ENCODE results near the gene OSGEP.
A peak's percentile ranks its signal among the peaks of the same experiment; 100 is the strongest.

The OSGEP gene

DNA sequence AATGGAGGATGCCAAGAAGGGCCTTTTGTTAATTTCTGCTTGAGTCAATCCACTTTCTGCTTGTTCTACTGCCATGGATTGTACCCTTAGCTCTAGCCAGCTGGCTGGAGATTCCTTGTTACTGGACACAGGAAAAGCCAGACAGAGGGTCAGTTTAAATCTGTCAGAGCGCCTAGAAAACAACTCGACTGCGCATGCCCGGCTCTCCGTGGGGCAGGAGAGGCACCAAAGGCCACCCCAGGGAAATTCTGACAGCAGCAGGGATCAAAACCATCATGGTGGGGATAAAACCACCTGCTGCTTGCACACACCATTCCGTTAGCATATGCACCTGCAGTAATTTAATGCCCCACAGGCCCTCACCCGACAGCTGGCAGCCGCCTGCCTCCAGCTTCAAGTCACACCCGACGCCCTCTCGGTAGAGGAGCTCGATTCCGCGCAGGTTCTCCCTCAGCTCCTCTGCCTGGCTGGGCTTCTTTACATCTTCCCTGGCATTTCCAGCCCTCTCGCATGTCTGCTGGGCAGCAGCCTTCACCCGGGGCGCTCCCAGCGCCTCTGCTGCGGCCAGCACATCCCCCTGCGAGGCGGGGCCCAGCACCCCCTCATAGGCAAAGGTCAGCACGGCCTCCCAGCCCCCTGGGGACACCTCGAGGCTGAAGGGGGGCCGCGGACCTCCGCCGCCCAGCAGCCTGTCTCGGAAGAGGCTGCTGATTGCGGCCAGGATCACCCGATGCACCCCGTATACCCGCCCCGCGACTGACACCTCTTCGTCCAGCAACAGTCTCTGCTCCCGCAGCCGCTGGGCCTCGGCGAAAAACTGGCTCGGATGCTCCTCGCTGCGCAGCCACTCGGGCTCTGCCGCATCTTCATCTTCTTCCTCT is 19.7 kb downstream of the OSGEP start:
- no peak for DNase-seq (ENCODE audit: extremely low read depth in 1 of 2, low read depth in 1 of 2)

DNA sequence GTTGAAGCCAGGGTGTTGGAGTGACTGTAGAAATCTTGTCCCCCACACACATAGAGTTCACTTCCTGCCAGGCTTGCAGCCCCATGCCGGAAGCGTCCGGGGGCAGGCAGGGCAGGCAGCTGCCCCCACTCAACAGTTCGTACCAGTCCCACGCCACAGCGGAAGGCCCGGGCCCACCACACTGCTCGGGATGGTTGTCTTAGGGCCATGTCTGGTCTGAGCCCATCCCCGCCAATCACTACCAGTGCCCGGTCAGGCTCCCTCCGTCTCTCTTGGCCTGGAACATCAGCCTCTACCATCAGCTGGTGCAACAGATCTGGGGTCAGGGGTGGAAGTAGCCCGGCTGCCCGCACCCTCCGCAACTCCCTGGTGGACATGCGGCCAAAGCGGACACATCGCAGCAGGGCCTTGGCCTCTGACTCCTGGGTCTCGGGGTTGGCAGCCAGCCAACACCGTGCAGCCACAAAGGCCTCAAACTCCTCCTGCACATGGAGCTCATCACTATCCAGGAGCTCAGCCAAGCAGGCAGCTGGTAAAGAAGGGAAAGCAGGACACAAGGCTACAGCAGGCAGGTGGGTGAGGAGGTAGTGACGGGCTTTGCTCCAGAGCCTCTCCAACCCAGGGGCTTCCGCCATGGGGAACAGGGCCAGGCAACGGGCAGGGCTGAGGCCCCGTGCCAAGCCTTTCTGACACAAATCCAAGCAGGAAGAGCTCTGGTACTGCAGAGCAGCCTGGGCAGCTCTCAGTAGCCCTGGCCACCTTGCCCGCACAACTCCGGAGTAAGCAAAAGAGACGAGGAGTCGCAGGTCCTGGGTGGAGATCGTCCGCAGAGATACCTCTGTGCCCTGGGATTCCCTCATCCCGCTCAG is 24.6 kb downstream of the OSGEP start:
- DNase-seq (ENCODE audit: extremely low read depth in 1 of 2, low read depth in 1 of 2): no peak

DNA sequence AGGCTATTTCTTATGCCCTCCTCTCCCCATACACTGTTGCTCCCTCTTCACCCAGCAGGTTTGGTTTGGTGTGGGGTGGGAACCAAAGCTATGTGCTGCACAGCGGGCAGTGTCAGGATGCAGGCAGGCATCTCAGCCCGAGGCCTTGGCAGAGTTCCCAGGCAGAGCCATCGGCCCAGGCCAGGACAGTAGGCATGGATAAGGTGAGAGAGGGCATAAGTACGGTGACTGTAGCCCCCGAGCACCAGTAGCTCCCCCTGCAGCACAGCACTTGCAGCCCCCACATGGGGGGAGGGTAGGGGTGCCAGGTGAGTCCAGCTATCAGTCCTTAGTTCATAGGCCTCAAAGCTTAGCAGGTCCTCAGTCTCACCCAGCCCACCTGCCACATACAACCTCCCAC is 25.8 kb downstream of the OSGEP start:
- no peak for DNase-seq (ENCODE audit: extremely low read depth in 1 of 2, low read depth in 1 of 2)

DNA sequence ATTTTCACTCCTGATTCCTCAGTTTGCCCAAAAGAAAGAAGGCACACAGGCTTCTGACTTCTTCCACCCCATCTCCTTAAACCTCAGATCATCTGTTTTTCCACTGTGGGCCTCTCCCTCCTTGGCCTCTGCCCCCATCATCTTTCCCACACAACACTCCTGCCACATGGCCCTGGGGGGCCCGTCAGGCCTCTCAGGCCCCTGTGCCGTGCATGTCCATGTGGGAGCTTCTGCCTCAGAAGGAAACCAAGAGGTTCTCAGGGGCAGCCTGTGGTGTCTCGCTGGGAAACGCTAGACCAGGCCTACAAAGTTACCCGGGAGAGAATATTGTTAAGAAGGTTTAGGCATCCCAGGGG is 26.6 kb downstream of the OSGEP start:
- DNase-seq (ENCODE audit: extremely low read depth in 1 of 2, low read depth in 1 of 2): no peak

DNA sequence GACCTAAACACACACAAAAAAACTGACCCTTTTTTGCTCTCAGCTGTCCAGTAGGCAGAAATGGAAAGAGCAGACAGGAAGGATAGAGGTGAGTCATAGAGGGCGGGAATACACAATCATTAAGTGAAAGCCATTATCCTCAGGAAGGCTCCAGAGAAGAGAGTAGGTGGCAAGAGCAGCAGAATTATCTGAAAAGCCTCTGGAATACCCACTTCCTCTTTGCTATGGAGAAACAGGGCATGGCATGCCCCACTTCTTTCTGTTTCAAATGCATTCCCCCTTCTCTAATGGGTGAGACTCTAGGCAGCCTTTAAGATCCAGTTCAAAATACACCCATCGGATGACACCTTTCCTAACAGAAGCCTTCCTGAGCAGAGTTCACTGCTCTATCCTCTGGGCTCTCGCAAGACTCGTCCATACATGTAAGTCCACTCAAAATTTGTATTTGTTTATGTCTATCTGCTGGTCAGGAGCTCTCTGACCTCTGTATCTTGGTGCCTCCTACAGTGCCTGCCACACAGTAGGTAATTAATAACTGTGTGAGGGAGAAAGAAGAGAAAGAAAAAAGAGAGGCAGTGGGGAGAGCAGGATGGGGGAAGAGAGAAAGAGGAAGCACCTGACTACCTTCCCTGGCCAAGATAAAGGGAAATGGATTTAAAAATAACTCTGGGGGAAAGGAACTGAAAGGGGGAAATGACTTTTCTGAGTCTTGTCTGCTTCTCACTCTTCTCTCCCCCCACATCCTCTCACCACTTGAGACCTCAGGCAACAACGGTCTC is 27.2 kb downstream of the OSGEP start:
- no peak for DNase-seq (ENCODE audit: extremely low read depth in 1 of 2, low read depth in 1 of 2)

DNA sequence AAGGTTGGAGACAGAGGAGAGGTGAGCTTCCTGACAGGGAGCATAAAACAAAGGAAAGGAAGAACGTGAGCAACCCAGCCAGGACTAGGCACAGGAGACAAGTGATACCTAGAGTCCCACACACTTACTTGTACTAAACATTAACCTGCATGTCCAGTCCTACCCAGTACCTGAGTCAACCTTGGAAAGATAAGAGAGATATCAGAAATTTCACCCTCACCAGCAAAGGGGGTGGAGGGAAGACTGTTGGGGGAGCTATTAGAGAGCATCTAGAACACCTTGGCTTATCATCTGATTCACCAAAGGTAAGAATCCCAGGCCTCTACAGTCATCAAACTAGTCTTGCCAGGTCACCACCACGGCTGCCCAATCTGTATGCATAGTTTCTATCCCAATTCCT is 29.8 kb downstream of the OSGEP start:
- no peak for DNase-seq (ENCODE audit: extremely low read depth in 1 of 2, low read depth in 1 of 2)

DNA sequence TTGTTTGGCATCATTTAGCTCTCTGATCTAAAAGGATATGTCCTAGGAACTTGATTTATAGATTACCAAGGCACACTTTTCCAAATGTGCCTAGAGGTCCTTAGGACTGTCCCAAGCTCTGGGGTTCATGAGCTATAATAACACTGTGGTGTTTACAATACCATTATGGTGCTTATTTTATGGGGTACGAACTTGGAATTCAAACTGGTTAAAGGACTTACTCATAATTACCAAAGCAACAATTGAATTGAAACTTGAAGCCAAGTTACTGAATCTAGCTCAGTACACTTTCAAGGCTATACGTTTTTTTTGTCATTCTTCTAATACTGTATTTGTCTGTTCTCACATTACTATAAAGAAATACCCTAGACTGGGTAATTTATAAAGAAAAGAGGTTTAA is 31.7 kb downstream of the OSGEP start:
- DNase-seq (ENCODE audit: extremely low read depth in 1 of 2, low read depth in 1 of 2): no peak

DNA sequence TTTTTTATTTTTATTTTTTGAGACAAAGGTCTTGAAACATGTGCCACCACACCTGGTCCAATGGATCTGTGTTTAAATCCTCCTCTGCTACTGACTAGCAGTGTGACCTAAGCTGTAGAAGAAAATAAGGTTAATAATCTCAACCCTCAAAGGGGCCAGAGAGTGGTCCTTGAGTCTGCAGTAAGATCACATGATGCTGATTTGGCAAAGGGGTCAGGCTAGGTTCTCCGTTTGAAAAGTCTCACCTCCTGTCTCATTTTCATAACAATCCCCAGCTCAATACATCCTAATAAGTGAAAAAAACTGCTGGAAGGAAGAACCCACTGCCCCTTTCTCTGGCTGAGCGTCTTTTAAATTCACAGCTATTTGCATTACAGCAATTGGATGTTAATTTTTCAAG is 33.3 kb downstream of the OSGEP start:
- DNase-seq (ENCODE audit: extremely low read depth in 1 of 2, low read depth in 1 of 2): no peak

DNA sequence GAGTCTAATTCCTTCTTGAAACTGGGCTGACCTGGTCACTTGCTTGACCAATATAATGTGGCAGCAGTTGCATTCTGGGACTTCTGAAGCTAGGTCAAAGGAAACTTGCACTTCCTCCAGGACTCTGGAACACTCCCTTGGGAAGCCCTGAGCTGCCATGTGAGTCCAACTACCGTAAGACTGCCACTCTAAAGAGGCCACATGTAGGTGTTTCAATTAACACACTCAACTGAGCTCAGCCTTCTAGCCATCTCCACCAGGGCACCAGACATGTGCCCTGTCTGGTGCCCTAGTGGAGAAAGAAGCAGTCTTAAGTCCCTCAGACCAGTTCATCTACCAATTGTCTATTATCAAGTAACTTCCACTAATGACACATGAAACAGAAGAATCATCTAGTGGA is 35.2 kb downstream of the OSGEP start:
- DNase-seq (ENCODE audit: extremely low read depth in 1 of 2, low read depth in 1 of 2): no peak

DNA sequence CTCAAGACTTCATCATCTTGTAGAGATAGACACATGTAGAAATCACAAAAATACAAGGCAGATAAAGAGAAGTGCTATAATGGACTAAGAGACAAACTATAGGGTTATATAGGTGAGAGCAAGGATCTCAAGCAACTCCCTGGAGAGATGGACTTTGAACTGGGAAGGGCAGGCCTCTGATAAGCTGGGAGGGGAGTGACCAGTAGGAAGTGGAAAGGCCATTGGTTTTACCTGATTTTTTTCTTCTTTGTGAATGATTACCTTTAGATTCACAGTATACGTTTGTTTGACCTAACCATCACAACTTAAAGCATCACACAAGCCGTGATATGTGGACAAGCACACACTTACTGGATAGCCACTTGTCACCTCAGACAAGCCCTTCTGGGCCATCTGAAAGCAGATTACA is 36.1 kb downstream of the OSGEP start:
- no peak for DNase-seq (ENCODE audit: extremely low read depth in 1 of 2, low read depth in 1 of 2)

DNA sequence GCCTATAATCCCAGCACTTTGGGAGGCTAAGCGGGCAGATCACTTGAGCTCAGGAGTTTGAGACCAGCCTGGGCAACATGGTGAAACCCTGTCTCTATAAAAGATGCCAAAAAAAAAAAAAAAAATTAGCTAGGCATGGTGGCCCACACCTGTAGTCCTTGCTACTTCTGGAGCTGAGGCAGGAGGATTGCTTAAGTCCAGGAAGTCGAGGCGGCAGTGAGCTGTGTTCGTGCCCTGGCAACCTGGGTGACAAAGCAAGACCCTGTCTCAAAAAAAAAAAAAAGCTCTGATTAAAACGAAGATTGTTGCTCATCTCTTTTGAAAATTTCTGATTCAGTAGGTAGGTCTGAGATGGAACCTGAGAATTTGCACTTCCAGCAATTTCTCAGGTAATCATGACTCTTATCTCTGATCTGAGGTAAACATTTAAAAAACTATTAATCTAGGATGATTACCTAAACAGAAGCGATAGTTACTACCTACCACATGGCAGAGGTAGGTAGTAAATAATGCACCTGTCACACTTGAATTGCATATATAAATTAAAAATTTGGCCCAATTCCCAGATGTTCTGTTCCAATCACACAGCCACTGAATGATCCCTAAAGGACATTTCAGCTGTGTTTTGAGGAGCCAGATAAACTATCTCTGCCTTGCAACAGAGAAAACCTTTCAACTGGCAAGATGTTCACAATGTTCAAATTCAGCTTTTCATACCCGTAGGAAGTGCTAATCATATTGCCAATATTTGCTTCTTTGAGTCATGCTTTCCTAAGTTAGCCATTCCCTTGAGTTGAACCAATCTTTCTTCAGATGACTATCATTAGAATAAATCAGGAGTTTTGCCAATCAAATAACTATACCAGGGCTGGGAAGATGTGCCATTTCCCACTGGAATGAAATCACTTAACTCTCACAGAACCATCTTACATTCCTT is 37.1 kb downstream of the OSGEP start:
- no peak for DNase-seq (ENCODE audit: extremely low read depth in 1 of 2, low read depth in 1 of 2)

DNA sequence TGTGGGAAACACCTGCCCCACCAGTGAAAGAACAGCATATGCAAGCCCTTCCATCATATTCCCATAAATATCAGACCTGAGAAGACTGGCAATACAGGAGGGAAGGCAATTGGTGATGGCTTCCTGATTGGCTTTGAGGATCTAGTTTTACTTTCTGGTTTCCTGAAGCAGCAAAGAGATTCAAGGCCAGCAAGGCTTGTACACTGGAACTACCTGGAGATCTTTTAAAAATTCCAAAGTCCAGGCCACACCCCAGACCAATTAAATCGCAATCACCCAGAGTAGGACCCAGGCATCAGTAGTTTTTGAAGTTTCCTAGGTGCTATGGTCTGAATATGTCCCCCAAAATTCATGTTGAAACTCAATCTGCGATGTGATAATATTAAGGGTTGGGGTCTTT is 38.4 kb downstream of the OSGEP start:
- no peak for DNase-seq (ENCODE audit: extremely low read depth in 1 of 2, low read depth in 1 of 2)

DNA sequence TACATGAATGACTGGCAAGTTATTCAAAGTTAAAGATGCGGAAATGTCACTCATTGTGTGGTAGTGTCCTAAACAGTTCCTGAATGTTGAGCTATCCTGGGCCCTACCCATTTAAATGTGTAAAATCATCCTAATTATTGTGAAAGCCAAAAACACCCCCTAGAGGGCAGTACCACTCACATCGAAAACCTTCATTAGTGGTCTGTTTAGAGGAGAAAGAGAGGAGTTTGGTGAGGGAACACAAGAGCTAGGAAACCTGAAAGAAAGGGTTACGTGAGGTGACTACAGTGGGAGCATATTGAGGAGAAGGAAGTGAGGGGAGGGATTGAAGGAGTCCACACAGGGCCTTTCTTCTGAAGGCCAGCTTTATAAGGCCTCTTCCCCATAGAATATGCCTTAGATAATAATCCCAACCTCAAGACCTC is 38.8 kb downstream of the OSGEP start:
- DNase-seq (ENCODE audit: extremely low read depth in 1 of 2, low read depth in 1 of 2): no peak

DNA sequence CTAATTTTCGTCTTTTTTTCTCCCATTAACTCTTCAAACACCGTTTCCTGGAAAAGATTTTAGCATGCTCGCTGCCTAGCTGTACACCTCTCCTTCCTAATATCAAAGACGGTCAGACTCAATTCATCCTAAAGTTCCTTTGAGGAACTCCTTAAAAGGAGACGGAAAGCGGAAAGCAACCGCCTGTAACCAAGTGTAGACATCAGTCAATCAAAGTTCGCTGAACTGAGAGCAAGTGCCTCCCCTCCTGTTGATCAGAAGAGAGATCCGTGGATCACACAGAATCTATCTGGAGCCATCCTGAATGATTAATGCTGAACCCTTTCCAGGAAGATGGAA is 40.9 kb downstream of the OSGEP start:
- DNase-seq (ENCODE audit: extremely low read depth in 1 of 2, low read depth in 1 of 2): no peak

DNA sequence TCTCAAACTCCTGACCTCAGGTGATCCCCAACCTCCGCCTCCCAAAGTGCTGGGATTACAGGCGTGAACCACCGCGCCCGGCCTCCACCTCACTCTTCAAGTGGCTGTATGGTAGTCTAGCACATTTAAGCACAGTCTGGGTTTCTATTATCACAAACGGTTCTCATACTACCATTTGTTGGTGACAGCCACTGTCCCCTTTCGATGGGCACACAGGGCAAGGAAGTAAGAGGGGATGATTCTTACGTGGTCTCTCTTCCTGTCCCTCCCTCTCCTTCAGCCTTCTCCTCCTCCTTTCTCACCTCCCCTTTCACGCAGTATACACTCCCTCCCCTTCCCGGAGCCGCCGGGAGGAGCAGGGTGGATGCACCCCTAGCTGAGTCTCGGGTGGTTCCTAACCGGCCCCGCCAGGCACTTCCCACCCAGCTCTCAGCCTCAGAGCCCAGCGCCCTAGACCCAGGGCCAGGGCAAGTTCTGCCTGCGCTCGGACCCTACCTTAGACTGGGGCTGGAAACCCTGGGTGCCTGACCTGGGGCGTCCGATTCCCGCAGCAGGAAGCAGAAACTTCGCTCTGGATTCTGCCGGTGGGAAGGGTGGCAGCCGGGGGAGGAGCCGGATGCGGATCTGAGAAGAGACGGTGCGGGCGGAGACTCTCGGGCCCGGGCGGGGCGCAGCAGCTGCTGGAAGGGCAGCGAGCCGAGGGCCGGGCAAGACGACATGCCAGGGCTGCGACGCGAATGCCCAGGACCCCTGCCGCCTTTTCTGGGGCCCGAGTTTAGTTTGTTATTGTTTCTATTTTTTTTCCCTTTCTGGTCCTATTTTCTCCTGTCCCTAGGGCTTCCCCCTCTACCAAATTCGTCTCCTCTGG is 41.5 kb downstream of the OSGEP start, which contains the start of gene TEP1:
Gene TEP1, minus strand, starts transcription at position 626 of the 868 bp plus-strand sequence. CDS start 5,062 bp downstream, outside the sequence.
- DNase-seq (ENCODE audit: extremely low read depth in 1 of 2, low read depth in 1 of 2): peak; percentile 13 to 58

DNA sequence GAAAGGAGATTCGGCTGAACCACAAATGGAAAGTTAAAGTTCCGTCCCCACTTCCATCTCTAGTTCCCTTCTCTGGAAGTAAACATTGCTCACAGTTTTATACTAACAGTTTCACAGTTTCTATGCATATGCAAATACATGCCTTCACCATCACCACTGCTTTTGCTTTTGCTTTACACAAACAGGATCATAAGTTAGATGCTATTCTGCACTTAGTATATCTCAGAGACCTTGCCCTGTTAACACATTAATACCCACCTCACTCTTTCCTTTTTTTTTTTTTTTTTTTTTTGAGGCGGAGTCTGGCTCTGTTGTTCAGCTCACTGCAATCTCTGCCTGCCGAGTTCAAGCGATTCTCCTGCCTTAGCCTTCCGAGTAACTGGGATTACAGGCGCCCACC is 42.2 kb downstream of the OSGEP start:
- DNase-seq (ENCODE audit: extremely low read depth in 1 of 2, low read depth in 1 of 2): no peak

DNA sequence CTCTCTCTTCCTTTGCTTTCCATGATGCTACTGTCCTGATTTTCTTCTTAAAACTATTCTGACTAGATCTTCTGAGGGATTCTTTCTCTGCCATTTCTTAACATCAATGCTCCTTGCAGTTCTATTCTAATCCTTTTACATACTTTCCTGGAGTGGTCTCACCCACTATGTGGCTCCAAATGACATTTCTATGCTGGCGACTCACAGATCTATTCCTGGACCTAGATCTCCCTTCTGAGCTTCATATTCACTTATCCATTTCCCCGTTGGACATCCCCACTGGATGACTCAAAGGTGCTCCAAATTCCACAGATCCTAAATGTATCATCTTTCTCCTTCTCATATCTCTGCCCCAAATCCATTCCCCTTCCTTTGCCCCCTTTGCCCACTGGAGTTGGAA is 45.4 kb downstream of the OSGEP start:
- no peak for DNase-seq (ENCODE audit: extremely low read depth in 1 of 2, low read depth in 1 of 2)

DNA sequence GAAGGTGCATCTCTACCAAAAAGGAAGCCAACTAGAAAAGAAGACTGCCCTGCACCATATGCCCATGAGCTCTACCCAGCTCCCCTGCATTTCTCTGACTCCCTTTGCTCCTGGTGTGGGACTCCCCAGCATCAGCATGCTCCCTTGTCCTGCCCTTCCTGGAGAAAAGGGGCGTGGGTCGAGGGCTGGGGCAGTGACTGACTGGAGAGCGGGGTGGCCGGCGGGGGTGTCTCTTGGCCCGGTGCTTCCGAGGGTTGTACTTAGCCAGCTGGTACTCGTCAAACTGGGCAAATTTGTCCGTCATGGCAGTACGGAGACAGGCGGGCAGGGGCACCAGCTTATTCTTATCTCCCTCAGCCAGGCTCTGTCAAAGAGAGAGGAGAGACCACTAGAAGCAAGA is 51.1 kb downstream of the OSGEP start:
- DNase-seq (ENCODE audit: extremely low read depth in 1 of 2, low read depth in 1 of 2): no peak

DNA sequence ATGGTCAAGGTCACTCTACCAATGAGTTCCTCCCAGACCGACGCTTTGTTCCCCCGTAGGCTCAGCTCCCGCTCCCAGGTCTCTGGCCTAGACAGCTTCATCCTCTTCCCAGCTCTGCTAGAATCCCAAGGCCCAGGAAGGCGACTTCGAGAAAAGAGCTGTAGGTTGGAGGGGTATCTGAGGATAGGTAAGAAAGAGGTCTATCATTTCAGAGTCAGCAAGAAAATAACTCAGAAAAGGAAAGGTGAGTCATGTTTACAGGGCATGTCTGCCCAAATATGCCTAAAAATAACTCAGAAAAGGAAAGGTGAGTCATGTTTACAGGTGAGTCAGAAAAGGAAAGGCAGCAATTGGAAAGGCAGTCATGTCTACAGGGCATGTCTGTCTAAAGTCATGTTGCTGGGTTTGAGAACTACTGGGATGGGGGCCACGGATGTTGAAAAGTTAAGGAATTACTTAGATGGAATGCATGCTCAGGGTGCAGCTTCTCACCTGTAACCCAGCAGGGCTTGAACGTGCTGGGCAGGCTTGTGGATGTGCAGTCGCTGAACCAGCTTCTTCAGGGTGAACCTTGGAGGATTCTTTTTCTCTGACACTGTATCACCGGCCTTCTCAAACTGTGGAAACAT is 53.5 kb downstream of the OSGEP start:
- no peak for DNase-seq (ENCODE audit: extremely low read depth in 1 of 2, low read depth in 1 of 2)

Data from activated CD8-positive, alpha-beta memory T cell treated with anti-CD3 and anti-CD28 coated beads for 1 hour (primary cell).